Ammon's horn (tissue), 1 donor: ENCODE measurements around the gene FARP2.
A peak's percentile ranks its signal among the peaks of the same experiment; 100 is the strongest.
"Not testable (repeated sequence)": the region's sequence is repeated elsewhere in the genome, so short reads cannot be mapped to it uniquely, and the experiment has no call there.

Source experiments
- DNase-seq: peaks from one replicate; pipeline ENCODE4 v3.0.0-alpha.2; 2016; ENCODE audit warnings: low spot score

The FARP2 gene

GRCh38 chr2:241408849-241409248, 52.8 kb downstream of the FARP2 start:
- DNase-seq, result no peak

- peak; percentile 88 for DNase-seq
Observed at GRCh38 chr2:241410739-241411176, 54.7 kb downstream of the FARP2 start.

GRCh38 chr2:241412144-241412543, 56.1 kb downstream of the FARP2 start:
- DNase-seq, result no peak

- DNase-seq, result not testable (repeated sequence)
Observed at GRCh38 chr2:241413501-241413900, 57.4 kb downstream of the FARP2 start.

- DNase-seq, result no peak
Observed at GRCh38 chr2:241413929-241414580, 58.0 kb downstream of the FARP2 start.

GRCh38 chr2:241415196-241415595, 59.1 kb downstream of the FARP2 start:
- DNase-seq, result no peak

DNA sequence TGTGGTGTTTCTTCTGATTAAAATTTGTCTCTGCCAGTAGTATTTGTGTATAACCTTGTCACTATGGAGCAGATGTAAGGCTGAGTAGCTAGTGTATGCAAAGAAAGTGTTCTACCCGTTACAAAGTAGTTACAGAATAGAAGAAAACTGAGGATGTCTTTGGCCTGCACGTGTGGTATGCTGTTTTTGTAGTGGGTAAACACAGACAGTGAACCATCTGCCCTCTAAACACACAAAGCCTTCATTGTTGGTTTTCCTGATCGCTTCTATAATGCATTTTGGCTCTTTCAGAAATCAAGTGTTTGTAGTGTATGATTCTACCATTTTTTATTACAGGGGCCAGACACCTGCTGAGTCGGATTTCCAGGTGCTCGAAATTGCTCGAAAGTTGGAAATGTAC, 61.5 kb downstream of the FARP2 start:
- peak; percentile 34 for DNase-seq

GRCh38 chr2:241421330-241421729, 65.2 kb downstream of the FARP2 start:
- no peak for DNase-seq

GRCh38 chr2:241421942-241422341, 65.9 kb downstream of the FARP2 start:
- not testable (repeated sequence) for DNase-seq

GRCh38 chr2:241422350-241422749, 66.3 kb downstream of the FARP2 start:
- no peak for DNase-seq

- DNase-seq, result not testable (repeated sequence)
Observed at GRCh38 chr2:241423489-241423888, 67.4 kb downstream of the FARP2 start.

DNA sequence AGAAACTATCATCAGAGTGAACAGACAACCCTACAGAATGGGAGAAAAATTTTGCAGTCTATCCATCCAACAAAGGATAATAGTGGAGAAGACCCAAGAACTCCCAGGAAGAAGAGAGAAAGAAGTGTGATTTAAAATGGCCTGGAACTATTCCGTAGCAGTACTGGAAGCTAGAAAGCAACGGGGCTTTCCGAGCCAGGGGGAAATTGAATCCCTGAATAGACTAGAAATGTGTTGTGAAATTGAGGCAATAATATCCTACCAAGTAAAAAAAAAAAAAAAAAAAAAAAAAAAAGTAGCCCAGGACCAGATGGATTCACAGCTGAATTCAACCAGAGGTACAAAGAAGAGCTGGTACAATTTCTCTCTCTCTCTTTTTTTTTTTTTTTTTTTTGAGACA, 69.3 kb downstream of the FARP2 start:
- DNase-seq, result no peak

DNA sequence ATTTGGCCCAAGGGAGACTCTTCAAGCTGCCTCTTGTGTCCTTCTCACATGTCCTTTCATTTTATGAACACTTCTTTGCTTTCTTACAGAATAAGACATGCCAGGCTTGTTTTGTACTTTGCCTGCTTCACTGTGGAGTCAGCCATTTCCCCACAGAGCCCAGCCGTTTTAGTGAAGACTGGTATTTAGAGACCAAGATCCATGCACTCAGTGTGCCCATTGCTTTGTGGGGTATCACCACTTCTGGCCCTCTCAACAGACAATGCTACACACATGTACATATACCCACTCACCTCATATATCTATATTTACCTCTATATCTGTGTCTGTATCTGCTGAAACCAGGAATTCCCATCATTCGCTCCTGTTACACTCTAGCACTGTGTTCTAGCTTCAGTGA, 74.1 kb downstream of the FARP2 start:
- DNase-seq, result no peak

GRCh38 chr2:241432824-241433448, 76.9 kb downstream of the FARP2 start:
- DNase-seq, result no peak

GRCh38 chr2:241437179-241437578, 81.1 kb downstream of the FARP2 start:
- DNase-seq, result no peak

DNA sequence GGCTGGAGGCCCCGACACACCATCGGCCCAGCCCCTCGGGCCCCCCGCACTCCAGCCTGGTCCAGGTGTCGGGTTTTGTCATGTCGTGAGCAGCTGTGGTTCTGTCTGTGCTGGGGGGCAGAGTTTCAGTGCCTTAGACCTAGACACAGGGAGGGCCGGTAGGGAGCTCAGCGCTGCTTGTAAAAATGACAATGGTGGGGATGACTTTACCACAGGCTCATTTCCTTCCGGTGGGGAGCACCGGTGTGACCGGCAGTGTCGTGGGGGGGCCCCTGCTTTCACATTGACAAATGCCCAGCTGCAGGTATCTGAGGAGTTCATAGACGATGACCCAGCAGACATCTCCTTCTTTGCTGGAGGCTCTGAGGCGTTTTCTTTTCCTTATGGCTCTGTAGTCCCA, 85.4 kb downstream of the FARP2 start:
- DNase-seq, result no peak

GRCh38 chr2:241443486-241444223, 87.6 kb downstream of the FARP2 start:
- no peak for DNase-seq

DNA sequence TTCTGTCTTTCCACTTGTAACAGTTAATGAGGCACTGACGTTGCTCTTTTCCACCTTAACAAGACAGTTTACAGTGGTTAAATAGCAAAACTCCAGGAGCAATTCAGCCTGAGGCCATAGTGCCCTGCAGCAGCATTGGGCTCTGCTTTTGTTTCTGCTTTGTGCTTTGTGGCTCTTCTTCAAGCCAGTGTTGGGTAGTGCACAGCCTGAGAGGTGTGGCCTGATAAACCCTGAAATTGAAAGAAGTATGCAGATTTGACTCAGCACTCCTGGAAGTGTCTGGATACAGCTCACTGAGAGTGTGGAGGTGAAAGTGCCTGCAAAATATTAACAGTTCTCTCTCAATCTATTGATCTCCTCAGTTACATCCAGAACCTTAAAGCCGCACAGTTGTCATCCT, 89.3 kb downstream of the FARP2 start:
- no peak for DNase-seq

DNA sequence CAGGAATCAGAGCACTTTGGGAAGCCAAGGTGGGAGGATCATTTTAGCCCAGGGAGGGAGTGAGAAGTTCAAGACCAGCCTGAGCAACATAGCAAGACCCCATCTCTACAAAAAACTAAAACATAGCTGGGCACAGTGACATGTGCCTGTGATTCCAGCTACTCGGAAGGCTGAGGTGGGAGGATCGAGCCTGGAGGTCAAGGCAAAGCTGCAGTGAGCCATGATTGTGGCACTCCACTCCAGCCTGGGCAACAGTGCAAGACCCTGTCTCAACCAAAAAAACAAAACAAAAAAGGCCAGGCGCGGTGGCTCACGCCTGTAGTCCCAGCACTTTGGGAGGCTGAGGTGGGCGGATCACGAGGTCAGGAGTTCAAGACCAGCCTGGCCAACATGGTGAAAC, 94.0 kb downstream of the FARP2 start:
- DNase-seq, result not testable (repeated sequence)

GRCh38 chr2:241451840-241452506, 95.9 kb downstream of the FARP2 start:
- no peak for DNase-seq

DNA sequence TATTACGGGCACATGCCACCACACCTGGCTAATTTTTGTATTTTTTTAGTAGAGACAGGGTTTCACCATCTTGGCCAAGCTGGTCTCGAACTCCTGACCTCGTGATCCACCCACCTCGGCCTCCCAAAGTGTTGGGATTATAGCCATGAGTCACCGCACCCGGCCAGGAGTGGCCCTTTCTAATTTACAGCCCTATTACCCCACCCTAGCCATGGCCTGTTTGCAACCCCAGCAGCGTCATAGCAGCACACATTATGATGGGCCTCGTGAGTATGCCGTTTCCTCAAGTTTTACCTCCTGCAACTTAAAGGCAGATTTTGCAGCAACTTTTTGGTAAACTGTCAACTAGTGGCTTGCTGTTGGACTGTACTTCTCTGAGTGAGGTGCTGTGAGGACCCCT, 97.8 kb downstream of the FARP2 start:
- DNase-seq, result not testable (repeated sequence)

DNA sequence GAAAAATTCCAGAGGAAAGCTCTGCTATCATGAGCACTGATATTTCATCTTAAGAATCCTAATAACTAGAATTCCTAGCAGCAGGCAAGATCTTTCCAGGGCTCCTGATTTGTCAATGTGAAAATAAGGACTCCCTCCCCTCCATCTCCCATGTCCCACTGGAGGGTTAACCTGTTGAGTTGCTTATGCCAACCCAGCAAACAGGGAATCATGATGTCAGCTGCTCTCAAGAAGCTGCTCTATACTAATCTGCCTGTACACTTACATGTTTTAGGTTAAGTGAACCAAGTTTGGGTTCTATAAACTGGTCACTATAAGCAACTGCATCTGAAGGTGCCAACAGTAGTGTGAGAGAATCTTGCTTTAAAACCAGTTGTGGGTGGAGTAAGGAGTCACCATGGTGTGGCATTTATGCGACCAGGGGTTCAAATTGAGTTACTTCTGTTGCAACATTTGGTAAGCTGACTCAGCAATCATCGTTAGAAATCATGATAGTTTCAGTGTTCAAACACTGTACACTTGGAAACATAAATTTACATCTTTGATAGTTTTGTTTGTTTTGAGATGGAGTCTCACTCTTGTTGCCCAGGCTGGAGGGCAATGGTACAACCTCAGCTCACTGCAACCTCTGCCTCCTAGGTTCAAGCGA, 98.9 kb downstream of the FARP2 start:
- DNase-seq, result no peak
